OCI-LY7 (cell line): Measurements from ENCODE around the gene TRMU. TPM values are rescaled to one million over a fixed set of nuclear protein-coding genes. Genes with fewer than 3 reads are reported as not detected.

Experiments
- BruUV-seq: library from RNA; stranded (reverse); fragments of 400-500 nt; replicated peaks from 2 replicates; lab custom pipeline; 2021; lab: Mats Ljungman, UMichigan
- CTCF ChIA-PET: fragments of 300-600 bp; sonication (Branson Sonifier 250); formaldehyde crosslinking; loops from one replicate; lab custom pipeline; 2022; ENCODE audit warnings: antibody characterized with exemption; ENCODE audit not compliant: unreplicated experiment; lab: Charles Lee
- POLR2A ChIA-PET: fragments of 300-600 bp; sonication (Branson Sonifier 250); formaldehyde crosslinking; loops from one replicate; lab custom pipeline; 2022; ENCODE audit warnings: antibody characterized with exemption; lab: Charles Lee
- DNase-seq: peaks from one replicate; pipeline ENCODE4 v3.0.0-alpha.2; 2015; ENCODE audit warnings: low spot score
- H2AFZ ChIP-seq: fragments of 200-600 bp; sonication (generic), shearing (Covaris generic); 2 replicates; pipeline ENCODE4 v1.6.1; 2014; ENCODE audit warnings: mild to moderate bottlenecking, antibody characterized with exemption, low read length, moderate library complexity
- H3K27ac ChIP-seq: fragments of 200-600 bp; sonication (generic); 2 replicates; pipeline ENCODE4 v1.5.1; 2014; ENCODE audit warnings: mixed run types, low read depth, mild to moderate bottlenecking, moderate library complexity, low read length, inconsistent platforms; ENCODE audit not compliant: poor library complexity, severe bottlenecking
- H3K36me3 ChIP-seq: fragments of 200-600 bp; sonication (generic); 2 replicates; pipeline ENCODE4 v1.6.1; 2014; ENCODE audit warnings: mild to moderate bottlenecking, antibody characterized with exemption, low read length, moderate library complexity, mixed read lengths; ENCODE audit not compliant: insufficient read depth
- H3K4me1 ChIP-seq: fragments of 200-600 bp; sonication (generic); 2 replicates; pipeline ENCODE4 v1.5.1; 2014; ENCODE audit warnings: mild to moderate bottlenecking, low read length; ENCODE audit not compliant: insufficient read depth, poor library complexity, severe bottlenecking
- H3K4me2 ChIP-seq: fragments of 200-600 bp; sonication (generic); 2 replicates; pipeline ENCODE4 v1.6.1; 2014; ENCODE audit warnings: mild to moderate bottlenecking, low read length
- H3K4me3 ChIP-seq: fragments of 200-600 bp; sonication (generic); 2 replicates; pipeline ENCODE4 v1.5.1; 2014; ENCODE audit warnings: mild to moderate bottlenecking, low read depth, low read length; ENCODE audit not compliant: poor library complexity, severe bottlenecking
- H3K79me2 ChIP-seq: fragments of 200-600 bp; sonication (generic); 2 replicates; pipeline ENCODE4 v1.6.1; 2016; ENCODE audit warnings: low read depth, mild to moderate bottlenecking, low read length, moderate library complexity, mixed read lengths; ENCODE audit not compliant: insufficient read depth
- H3K9me2 ChIP-seq: fragments of 200-600 bp; sonication (generic); 2 replicates; pipeline ENCODE4 v1.6.1; 2016; ENCODE audit warnings: mild to moderate bottlenecking, low read length, mixed read lengths; ENCODE audit not compliant: insufficient read depth
- H3K9me3 ChIP-seq: fragments of 200-600 bp; sonication (generic); 2 replicates; pipeline ENCODE4 v1.6.1; 2014; ENCODE audit warnings: mild to moderate bottlenecking, mixed run types, low read length, mixed read lengths
- H4K20me1 ChIP-seq: fragments of 200-600 bp; sonication (generic); 2 replicates; pipeline ENCODE4 v1.6.1; 2014; ENCODE audit warnings: mild to moderate bottlenecking, antibody characterized with exemption, low read length, moderate library complexity, mixed read lengths; ENCODE audit not compliant: insufficient read depth
- EZH2phosphoT487 ChIP-seq: fragments of 200-600 bp; sonication (generic); IDR thresholded peaks from 2 replicates; pipeline ENCODE4 v1.6.1; 2018; ENCODE audit warnings: low read depth, borderline replicate concordance, mild to moderate bottlenecking, mixed run types, antibody characterized with exemption, low read length, moderate library complexity, mixed read lengths
- intact Hi-C: fragments of 100-400 bp; cut with micrococcal nuclease; formaldehyde crosslinking; loops from one replicate; pipeline ENCODE4 v1.10.0; 2022; ENCODE audit not compliant: unreplicated experiment
- total RNA-seq, 2 experiments: library from RNA; depleted of rRNA in 1 of 2; stranded (reverse); fragments of >200 nt in 1 of 2; shearing (Covaris generic) in 1 of 2; gene quantifications; 2 replicates each; pipeline ENCODE4 v1.2.3, GENCODE V29; 2014 to 2022
- TF ChIP-seq, protein P1 (sequence below): fragments of 200-600 bp; sonication (generic); conservative IDR thresholded peaks from 2 replicates; pipeline ENCODE4 v1.5.1; 2014; ENCODE audit warnings: mild to moderate bottlenecking, antibody characterized with exemption, low read length, moderate library complexity, mixed read lengths

TRMU gene
- total RNA-seq, 2 experiments from 2014 or later: 88.2 to 121 TPM

DNA sequence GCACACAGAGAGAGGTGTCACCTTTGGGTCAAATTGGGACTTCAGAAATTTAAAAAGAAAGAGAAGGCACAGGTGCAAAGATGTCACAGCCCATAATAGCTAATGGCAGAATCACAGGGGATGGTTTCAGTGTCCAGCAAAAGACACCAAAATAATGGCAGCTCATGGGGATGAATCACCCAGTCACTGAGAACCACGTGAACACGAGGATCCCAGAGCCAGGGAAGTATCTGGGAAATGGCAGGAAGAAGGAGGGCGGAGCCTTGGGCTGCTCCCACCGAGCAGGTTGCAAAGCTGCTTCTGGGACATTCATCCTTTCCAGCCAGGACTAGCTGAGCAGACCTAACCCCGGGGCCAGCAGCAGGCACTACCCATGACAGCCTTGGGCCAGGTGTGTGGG, 45.6 kb downstream of the TRMU start:
- POLR2A ChIA-PET: no interaction called here
- BruUV-seq: no TSS peak
- Histone ChIP-seq H2AFZ (no peak overlapping the region), H3K9me3 (no peaks in the 10 kb centered on the region), H3K4me3 (no peak overlapping the region), H3K4me2 (no peak overlapping the region), H4K20me1 (no peaks in the 10 kb centered on the region), H3K27ac (no peak overlapping the region), H3K4me1 (no peaks in the 10 kb centered on the region), H3K79me2 (no peaks in the 10 kb centered on the region), H3K36me3 (no peaks in the 10 kb centered on the region), H3K9me2 (no peaks in the 10 kb centered on the region)
- TF ChIP-seq EZH2phosphoT487: no peak
- TF ChIP-seq, protein P1, sequence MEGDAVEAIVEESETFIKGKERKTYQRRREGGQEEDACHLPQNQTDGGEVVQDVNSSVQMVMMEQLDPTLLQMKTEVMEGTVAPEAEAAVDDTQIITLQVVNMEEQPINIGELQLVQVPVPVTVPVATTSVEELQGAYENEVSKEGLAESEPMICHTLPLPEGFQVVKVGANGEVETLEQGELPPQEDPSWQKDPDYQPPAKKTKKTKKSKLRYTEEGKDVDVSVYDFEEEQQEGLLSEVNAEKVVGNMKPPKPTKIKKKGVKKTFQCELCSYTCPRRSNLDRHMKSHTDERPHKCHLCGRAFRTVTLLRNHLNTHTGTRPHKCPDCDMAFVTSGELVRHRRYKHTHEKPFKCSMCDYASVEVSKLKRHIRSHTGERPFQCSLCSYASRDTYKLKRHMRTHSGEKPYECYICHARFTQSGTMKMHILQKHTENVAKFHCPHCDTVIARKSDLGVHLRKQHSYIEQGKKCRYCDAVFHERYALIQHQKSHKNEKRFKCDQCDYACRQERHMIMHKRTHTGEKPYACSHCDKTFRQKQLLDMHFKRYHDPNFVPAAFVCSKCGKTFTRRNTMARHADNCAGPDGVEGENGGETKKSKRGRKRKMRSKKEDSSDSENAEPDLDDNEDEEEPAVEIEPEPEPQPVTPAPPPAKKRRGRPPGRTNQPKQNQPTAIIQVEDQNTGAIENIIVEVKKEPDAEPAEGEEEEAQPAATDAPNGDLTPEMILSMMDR: no peak
- DNase-seq: no peak
- CTCF ChIA-PET: no interaction called here
- intact Hi-C loops: no loop called here

DNA sequence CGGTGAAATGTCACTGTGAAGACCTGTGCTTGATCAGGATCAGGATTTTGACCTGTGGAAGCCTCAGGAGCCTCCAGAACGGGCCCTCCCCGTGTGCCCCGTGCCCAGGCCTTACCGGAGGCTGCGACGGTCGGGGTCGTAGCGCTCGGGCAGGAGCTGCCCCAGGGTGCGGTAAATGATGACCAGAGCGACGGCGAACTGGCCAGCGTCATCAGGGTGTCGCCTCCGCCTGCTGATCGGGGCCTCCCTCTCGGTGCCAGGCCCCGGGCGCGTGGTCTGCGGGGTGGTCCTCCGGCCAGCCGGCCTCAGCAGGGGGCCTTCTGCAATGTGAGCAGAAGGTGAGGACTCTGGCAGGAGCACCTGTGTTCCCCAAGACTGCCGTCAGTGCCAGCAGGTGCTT, 46.2 kb downstream of the TRMU start:
- ChIA-PET POLR2A (no interaction called here), CTCF (no interaction called here)
- H4K20me1 ChIP-seq: no peaks in the 10 kb centered on the region
- H3K4me1 ChIP-seq: no peaks in the 10 kb centered on the region
- H3K4me2 ChIP-seq: no peak overlapping the region
- H3K36me3 ChIP-seq: no peaks in the 10 kb centered on the region
- no peak for TF ChIP-seq EZH2phosphoT487
- TF ChIP-seq, protein P1: no peak
- H3K9me2 ChIP-seq: no peaks in the 10 kb centered on the region
- no peak overlapping the region for H2AFZ ChIP-seq
- H3K9me3 ChIP-seq: no peaks in the 10 kb centered on the region
- BruUV-seq: no TSS peak
- no peak overlapping the region for H3K4me3 ChIP-seq
- H3K27ac ChIP-seq: no peak overlapping the region
- no peak for DNase-seq
- no peaks in the 10 kb centered on the region for H3K79me2 ChIP-seq
- intact Hi-C loops: no loop called here

DNA sequence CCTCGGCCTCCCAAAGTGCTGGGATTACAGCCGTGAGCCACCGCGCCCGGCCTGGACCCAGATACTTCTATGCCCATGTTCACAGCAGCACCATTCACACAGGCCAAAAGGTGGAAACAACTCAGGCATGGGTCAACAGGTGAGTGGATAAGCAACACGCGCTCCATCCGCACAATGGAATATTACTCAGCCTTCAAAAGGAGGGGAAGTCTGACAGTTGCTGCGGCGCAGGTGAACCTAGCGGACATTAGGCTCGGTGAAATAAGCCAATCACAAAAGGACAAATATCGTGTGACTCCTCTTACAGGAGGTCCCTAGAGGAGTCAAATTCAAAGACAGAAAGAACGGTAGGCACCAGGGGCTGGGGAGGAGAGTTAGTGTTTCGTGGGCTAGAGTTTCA, 47.0 kb downstream of the TRMU start:
- Histone ChIP-seq H2AFZ (no peak overlapping the region), H4K20me1 (no peaks in the 10 kb centered on the region), H3K4me3 (no peak overlapping the region), H3K27ac (no peak overlapping the region), H3K36me3 (no peaks in the 10 kb centered on the region), H3K9me3 (no peaks in the 10 kb centered on the region), H3K4me2 (no peak overlapping the region), H3K9me2 (no peaks in the 10 kb centered on the region), H3K79me2 (no peaks in the 10 kb centered on the region), H3K4me1 (no peaks in the 10 kb centered on the region)
- ChIA-PET CTCF (no interaction called here), POLR2A (no interaction called here)
- no peak for DNase-seq
- intact Hi-C loops: no loop called here
- BruUV-seq: no TSS peak
- no peak for TF ChIP-seq EZH2phosphoT487
- TF ChIP-seq, protein P1: no peak
